ENCODE results near the gene NAV2.
"Not testable (repeated sequence)": the region's sequence is repeated elsewhere in the genome, so short reads cannot be mapped to it uniquely, and the experiment has no call there.

NAV2 gene

DNA sequence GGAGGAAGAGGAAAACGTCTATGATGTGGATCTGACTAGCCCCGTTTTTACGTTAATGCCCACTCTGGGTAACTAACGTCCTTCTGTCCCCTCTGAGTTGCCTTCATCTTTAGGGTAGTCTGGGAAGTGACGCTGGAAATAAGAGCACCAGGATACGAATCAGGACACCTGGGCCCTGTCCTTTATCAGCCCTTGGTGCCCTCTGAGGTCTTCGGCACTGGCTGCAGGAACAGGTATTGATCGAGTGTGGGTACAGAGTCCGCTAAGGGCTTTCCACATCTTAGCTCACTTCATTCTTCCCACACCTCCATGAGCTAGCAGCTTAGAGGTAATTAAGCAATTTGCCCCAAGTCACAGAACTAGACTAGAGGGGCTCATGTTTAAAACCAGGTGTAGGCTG lies 223.8 kb downstream of the NAV2 start:
- in situ Hi-C loops (cut with HindIII; ENCODE audit: low sequenced_read_pairs) = loop anchor here (5.0 kb wide), 2 partner anchors 94 to 196 kb away; no protein-coding TSS in a partner anchor

DNA sequence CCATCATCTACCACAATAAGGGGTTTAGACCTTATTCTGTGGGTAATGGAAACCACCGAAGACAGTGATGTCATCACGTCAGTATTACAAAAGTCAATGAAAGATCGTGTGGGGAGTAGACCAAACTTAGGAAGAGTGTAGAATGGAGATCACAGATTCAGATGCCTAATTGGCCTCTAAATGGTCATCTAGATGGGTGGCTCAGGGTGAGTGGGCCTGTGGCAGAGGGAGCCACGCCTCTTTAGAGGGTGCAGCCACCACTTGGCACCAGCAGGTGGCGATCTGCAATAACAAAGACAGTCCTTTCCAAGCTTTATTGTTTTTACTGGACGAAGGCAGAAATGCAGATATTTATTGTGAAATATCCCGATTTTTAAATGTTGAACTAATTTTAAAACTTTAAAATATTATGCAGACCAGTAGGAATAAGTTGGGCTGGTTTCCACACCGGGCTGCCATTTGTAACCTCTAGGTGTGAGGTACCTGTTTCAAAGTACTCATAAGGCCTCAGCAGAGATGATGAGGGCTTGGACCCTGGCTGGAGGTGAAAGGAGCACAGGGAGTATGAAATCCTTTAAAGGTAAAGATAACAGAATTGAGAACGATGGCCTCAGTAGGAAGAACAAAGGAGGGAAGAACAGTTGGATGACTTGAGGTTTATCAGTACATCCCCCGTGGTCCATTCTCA lies 225.7 kb downstream of the NAV2 start:
- in situ Hi-C loops (cut with HindIII; ENCODE audit: low sequenced_read_pairs) = loop anchor here (5.0 kb wide), 2 partner anchors 96 to 194 kb away; no protein-coding TSS in a partner anchor

DNA sequence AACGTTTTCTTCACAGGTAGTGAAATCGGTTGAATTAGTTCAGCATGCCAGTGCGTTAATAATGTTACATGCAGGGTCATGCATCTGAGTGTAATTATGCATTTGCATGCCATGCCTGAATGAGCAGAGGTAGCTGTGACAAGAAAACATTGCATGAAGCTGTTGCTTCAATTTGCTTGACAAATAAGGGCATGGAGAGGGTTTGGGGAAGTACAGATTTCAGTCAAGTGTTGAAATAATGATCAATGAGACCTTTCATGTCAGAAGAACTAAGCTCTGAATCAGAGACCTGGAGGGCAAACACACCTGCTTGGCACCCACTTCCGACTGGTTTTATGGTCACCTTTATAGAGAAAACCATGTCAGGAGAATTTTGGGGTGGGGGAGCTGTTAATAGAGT lies 226.2 kb downstream of the NAV2 start:
- in situ Hi-C loops (cut with HindIII; ENCODE audit: low sequenced_read_pairs) = loop anchor here (5.0 kb wide), 2 partner anchors 97 to 193 kb away; no protein-coding TSS in a partner anchor

DNA sequence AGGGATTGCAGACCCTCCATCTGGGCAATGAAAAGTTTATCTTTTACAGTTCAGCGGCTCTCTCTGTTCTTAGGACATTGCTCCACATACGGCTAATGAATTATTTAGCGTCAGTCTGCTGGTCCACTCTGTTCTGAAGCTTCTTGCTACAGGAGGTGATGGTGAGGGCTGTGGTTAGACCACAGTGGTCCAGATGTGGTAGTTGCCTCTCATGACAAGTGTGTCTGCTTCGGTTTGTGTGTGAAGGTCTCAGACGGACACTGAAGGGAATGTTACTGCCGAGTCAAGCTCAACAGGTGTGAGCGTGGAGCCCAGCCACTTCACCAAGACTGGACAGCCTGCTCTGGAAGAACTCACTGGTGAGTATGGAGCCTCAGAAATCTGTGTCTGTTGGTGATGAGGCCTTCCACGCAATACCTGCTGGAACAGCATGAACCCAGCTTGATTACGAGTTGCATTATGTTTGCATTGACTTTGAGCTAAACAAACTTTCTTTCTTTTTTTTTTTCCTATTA lies 226.8 kb downstream of the NAV2 start:
- in situ Hi-C loops (cut with HindIII; ENCODE audit: low sequenced_read_pairs) = loop anchor here (5.0 kb wide), 2 partner anchors 97 to 193 kb away; no protein-coding TSS in a partner anchor

DNA sequence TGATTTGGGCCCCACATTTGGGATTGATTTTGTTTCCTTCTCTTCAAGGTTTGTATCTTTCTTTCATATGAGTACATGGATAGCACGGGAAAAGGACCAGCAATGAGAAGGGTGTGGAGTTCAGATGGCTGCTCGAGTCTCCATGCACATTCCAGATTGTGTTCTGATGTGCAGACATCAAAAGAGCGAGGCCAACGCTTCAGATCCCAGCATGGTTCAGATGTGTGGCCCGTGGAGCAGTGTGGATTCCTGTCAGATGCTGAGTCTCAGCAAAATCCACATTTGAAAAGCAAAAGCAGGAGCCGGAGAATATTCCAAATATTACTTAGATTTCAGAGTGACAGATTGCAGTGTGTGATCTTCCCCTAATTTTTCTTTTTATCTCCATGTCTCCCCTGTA lies 228.2 kb downstream of the NAV2 start:
- in situ Hi-C loops (cut with HindIII; ENCODE audit: low sequenced_read_pairs) = no loop called here

DNA sequence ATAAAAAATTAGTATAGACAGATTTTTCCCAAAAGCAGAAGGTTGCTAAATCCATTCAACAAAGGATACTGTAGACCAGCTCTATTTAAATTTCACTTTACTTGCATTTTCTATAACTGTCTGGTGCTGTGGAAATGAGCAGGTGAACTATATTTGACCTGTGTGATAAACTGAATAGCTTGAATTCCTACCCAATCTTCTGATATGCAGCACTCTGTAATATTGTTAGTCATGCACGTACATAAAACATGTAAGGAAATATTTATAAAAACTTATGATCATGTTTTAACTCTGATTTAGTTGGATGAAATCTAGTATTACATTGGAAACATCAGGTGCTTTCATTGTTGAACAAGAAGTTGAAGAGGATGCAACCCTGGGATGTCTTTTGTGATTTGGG lies 234.0 kb downstream of the NAV2 start:
- in situ Hi-C loops (cut with HindIII; ENCODE audit: low sequenced_read_pairs) = no loop called here

DNA sequence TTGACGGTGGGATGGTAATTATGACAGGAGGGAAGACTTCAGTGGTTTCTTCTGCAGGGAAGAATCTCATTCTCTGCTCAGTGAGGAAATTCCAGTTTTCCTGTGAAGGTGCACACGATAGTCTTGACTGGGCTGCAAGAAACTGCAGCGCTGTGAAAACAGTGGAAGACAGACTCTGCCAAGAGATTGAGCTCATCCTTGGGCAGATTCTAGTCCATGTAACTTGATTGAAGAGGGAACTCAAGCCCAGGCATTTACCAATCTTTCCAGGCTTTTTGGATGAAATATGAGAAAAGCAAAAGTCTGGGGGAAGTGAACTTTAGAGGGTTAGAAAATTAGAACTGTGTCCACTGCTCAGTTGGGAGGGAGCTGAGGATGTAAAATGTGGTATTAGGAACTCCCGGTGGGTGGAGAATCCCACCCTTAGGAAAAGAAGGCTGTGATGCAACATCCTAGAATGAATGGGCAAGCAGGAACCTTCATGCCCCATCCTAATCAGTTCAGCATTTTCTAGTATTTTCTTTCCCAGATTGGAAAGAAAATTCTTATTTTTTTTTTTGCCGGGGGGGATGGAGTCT lies 235.0 kb downstream of the NAV2 start:
- in situ Hi-C loops (cut with HindIII; ENCODE audit: low sequenced_read_pairs) = no loop called here

DNA sequence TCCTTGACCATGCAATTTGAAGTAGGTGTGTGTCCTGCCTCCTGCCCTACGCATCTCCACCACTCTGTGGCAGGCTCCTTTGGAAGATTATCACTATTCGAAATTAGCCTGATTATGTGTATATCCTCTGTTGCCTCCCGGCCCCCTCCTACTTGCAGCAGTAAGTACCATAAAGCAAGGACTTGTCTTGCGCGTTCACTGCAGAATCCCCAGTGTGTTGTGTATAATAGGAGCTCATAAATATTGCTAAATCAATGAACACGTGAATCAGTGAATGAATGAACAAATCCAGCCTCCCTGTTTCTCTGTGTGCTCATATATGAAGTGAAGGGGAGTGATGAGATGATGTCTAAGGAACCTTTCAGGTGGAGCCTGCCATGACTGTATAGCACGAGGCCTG lies 237.0 kb downstream of the NAV2 start:
- in situ Hi-C loops (cut with HindIII; ENCODE audit: low sequenced_read_pairs) = no loop called here

DNA sequence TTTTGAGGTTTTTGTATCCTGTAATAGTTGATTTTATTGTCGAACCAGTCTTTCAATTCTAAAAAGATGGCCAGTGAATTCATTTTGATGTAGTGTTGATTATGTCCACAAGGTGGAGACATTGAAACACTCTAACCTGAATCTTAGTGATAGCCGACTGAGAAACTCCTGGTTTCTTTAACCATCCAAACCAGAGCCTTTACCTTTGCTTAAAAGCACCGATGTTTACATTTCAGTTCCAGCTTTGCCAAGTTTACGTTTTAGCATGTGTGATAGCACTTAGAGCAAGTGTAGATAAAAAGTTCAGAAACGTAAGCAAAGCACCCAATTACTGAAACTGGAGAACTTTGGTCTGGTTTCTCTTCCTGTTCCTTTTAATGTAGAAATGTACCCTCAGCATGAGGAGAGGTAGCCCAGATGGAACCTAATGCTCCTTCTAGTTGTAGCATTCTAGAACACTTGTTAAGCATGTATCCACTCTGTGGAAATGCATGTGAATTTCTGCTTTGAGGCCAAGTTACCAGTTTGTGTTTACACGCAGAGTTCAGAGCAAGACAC lies 239.0 kb downstream of the NAV2 start:
- in situ Hi-C loops (cut with HindIII; ENCODE audit: low sequenced_read_pairs) = no loop called here

DNA sequence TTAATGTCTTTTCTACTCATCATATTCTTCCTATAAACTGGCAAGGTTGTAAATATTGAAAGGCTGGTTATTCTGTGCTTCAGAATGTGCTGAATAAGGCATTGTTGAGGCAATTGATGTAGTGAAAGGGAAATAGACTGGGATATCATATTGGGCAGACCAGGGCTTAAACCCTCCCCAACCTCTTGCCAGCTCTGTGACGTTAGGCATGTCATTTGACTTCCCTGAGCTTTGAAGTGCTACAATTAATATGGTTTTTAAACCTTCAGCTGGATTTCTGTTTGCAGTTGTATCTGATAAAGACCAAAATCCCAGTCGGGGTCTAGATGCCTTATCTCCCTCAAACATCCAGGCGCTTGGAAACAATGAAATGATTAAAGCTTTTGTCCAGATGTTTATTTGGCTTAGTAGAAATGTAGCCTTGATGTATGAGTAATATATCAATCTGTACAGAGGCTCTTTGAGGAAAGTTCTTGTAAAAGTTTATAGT lies 239.5 kb downstream of the NAV2 start:
- in situ Hi-C loops (cut with HindIII; ENCODE audit: low sequenced_read_pairs) = no loop called here

DNA sequence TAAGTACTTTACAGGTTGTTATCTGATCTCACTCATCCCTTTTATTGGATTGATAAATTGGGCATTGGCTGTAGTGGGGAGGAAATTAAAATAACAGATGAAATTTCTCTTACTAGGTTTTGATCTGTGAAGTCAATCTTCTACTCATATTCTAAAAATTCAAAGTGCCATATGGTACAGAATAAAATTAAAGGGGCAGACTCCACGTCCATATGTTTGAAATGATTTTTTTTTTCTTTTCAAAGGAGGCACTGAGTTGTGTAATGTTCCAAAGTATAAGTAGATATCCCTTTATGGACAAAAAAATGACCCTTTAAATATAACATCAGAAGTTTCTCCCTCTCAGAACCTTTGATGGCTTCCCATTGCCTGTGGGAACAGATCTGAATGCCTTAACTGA lies 240.3 kb downstream of the NAV2 start:
- in situ Hi-C loops (cut with HindIII; ENCODE audit: low sequenced_read_pairs) = no loop called here

DNA sequence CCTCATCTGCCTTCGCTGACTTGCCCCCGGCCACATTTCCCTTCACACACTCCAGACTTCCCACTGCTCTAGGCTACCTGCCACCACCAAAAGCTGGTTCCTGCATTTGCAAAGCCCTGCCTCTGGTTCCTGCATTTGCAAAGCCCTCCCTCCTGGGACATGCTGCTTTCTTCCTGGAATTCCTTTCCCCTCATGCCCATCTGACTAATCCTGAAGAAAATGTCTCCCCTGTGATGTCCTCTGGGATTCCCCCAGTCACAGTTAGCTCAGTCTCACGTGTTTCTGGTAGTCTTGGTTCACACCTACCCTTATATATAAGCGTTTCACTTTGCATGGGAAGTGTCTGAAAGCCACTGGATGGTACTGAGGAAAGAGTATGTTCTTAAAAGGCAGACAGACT lies 240.7 kb downstream of the NAV2 start:
- in situ Hi-C loops (cut with HindIII; ENCODE audit: low sequenced_read_pairs) = no loop called here

DNA sequence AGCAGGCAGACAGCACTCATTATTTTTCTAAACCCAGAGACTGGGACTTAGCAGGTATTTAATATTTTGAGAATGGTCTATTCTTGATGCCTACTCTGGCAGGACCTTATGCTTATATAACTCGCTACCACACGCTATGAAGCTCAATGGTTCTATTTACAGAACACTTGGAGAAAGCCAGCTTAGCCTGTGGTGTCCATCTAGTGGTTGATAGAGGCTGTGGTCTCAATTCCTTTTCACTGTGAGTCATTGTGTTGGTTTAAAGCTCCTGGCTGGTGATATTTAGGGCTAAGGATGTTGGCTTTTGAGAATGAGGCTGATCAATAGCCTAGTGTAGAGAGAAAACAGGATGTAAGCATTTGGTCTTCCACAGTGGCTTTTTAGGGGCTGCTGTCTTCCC lies 241.3 kb downstream of the NAV2 start:
- in situ Hi-C loops (cut with HindIII; ENCODE audit: low sequenced_read_pairs) = no loop called here

DNA sequence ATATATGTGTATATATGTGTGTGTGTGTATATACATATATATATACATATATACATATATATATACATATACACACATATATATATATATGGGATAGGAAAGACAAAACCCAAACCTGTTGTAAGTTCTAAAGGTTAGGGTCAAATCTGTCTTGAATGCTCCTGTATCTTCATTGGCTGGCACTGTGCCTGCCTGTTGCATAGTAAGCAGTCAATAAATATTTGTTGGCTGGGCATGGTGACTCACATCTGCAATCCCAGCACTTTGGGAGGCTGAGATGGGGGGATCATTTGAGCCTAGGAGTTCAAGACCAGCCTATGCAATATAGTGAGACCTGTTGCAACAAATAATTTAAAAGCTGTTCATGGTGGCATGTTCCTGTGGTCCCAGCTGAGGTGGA lies 242.3 kb downstream of the NAV2 start:
- in situ Hi-C loops (cut with HindIII; ENCODE audit: low sequenced_read_pairs) = no loop called here

DNA sequence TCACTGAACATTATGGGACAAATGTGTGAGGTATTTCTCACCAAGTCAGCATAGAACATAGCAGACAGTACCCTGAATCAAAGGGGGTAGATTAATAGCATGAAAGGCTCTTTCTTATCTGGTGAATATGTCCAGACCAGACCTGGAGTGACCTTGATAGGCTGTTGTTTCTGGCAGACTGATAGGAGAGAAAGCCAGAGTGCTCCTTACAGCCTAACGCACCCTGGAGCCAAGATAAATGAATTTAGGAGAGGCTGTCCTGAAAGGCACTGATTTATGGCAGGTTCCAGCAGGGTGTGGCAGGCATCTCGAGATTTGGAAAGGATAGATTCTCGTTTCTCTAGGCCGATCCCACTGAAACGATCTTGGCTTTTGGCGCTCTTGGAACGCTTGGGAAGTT lies 243.0 kb downstream of the NAV2 start:
- in situ Hi-C loops (cut with HindIII; ENCODE audit: low sequenced_read_pairs) = no loop called here

DNA sequence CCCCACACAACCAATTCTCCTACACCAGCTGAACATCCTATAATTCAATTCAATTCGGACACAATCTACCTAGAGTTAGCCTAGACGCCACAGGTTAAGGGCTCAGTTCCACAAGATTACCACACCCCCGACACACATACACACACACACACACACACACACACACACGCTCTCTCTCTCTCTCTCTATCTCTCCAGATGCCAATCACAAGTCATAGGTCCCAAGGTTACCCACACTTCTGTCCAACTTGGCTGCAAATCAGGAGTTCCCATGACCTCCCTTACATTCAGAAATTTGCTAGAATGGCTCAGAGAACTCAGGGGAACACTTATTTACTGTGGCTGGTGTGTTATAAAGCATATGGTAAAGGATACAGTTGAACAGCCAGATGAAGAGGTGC lies 243.6 kb downstream of the NAV2 start:
- in situ Hi-C loops (cut with HindIII; ENCODE audit: low sequenced_read_pairs) = no loop called here

DNA sequence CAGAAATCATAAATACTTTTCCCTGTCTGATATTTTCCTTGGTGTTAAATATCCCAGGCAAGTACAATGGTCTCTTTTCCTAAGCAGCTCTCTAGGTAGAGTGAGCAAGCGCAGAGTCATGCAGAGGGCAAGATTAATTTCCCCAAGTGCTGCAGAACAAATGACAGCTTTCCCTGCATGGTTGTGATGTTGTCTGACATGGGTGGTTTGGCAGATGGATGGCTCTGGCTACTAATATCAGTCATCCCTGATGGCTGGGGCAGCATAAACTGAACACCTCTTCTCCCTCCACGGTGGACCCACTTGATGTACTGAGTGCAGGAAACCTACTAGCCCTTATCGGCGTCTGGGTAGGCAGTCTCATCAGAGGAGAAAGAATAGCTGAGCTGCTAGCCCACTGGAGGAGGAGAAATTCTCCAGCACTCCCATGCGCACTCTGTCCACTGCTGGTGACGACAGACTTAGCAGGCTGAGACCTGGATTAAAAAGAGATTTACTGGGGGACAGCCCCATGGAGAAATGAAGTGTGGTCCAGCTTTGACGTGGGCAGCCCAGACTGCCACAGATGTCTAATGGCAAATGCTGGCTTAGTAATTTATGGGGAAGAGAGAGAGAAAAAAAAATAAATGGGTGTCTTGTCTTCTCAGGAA lies 244.8 kb downstream of the NAV2 start:
- in situ Hi-C loops (cut with HindIII; ENCODE audit: low sequenced_read_pairs) = no loop called here

DNA sequence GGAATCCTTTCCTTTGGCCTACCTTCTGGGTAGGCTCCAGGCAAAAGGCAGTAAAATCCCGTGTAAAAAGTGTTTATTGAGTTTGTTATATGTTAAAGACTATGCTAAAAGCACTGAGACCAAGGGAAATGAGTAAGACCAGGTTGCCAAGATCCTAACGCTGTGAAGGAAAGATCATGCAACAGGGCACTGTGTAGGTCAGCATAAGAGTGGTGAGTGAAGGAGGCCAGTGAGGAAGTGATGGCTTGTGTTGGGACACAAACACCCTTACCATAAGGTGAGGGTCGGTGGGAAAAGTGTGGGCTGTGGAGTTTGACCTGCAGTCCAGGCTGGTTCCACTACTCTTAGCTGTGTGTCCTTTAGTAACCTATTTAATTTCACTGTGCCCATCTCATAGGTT lies 245.6 kb downstream of the NAV2 start:
- in situ Hi-C loops (cut with HindIII; ENCODE audit: low sequenced_read_pairs) = no loop called here

DNA sequence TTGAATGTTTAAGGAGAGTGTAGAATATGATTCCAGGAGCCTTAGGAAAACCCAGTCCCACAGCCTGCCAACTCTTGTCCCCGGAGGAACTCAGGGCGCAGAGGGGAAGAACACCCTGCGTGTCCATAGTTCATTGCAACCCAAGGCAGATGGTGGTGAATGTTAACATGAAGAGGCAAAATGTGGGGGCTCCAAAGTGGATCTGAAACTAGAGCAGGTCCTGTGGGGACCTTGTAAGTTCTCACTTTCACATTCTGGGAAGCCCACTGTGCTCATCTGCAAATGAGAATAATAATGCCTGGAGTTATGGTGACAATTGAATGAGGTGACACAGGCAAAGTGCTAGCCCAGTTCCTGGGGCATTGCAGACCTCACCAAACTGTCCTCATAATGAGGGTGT lies 246.6 kb downstream of the NAV2 start:
- in situ Hi-C loops (cut with HindIII; ENCODE audit: low sequenced_read_pairs) = no loop called here

DNA sequence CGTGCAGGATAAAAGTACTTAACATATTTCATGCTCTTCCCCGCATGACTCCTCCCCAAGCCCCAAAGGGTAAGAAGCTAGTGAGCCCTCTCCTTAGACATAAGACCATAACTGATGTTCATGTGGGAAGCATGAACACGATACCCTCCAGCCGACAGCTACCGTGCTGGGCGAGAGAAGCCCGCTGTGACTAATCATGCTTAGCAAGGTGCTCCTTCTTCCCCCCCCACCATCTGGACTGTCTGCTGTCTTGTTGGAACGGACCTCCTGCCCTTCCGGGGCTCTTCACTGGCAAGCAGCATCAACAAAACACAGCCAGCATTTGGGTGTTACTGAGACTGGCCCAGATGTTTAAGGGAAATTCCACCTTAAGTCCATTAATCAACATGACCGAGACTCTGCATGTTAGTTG lies 247.0 kb downstream of the NAV2 start:
- in situ Hi-C loops (cut with HindIII; ENCODE audit: low sequenced_read_pairs) = no loop called here

DNA sequence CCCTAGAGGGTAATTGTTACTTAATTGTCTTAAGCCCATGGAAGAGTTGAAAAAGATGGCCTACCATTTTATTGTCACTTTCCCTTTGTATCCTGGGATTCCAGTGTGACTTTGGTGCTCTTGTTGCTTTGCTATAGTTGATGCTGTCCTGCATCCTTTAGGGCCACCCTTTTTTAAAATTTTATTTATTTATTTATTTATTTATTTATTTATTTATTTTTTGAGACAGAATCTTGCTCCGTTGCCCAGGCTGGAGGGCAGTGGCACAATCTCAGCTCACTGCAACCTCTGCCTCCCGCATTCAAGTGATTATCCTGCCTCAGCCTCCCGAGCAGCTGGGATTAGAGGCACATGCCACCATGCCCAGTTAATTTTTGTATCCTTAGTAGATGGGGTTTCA lies 247.8 kb downstream of the NAV2 start:
- in situ Hi-C loops (cut with HindIII; ENCODE audit: low sequenced_read_pairs) = not testable (repeated sequence)

DNA sequence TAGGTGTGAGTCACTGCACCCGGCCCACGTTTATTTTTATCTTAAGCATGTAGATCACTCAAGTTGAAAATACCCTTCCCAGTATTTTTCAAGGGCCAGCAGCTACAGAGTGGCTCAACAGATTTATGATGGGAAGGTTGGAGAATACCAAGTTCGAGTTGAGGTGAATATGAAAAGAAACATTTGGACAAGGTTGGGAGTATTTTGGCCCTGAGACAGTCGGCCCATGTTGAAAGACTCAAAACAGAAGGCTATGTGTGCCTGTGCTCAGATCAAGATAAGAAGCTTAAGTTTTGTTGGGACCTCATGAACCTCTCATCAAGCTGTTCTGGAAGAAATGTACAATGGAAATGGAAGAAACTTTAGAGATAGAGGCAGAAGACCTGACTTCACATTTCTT lies 248.6 kb downstream of the NAV2 start:
- in situ Hi-C loops (cut with HindIII; ENCODE audit: low sequenced_read_pairs) = no loop called here
